Colonic mucosa (tissue), 4 donors: Measurements from ENCODE around the gene TBATA. TPM values are rescaled to one million over a fixed set of nuclear protein-coding genes. Genes with fewer than 3 reads are reported as not detected.

Experiments
- DNase-seq: peaks from one replicate; pipeline ENCODE4 v3.0.0-alpha.2; 2020
- H3K27ac ChIP-seq: fragments of 200-600 bp; one replicate; pipeline ENCODE4 v1.8.0; 2021
- H3K27me3 ChIP-seq: fragments of 200-600 bp; one replicate; pipeline ENCODE4 v1.8.0; 2021
- H3K36me3 ChIP-seq: fragments of 200-600 bp; one replicate; pipeline ENCODE4 v1.8.0; 2021
- H3K4me1 ChIP-seq: fragments of 200-600 bp; one replicate; pipeline ENCODE4 v1.8.0; 2021; ENCODE audit warnings: mild to moderate bottlenecking
- H3K4me3 ChIP-seq: fragments of 200-600 bp; one replicate; pipeline ENCODE4 v1.8.0; 2021
- H3K9ac ChIP-seq, 2 donors: one replicate each; pipeline ENCODE4 v1.7.0; 2013; ENCODE audit warnings: control low read depth in 2 of 2, low read depth in 2 of 2, low read length in 2 of 2
- H3K9me3 ChIP-seq: fragments of 200-600 bp; one replicate; pipeline ENCODE4 v1.8.0; 2021
- intact Hi-C: fragments of 100-400 bp; cut with DNase I; formaldehyde crosslinking; loops from one replicate; pipeline ENCODE4 v1.14.1; 2022
- total RNA-seq, 2 donors: library from RNA; stranded (reverse); fragmentation: NEBNext Ultra II Directional in 1 of 2; extraction: Animal tissue kit (Norgen Biotek cat#: 25700) in 1 of 2; gene quantifications; one replicate each; pipeline ENCODE4 v1.2.1, GENCODE V29; 2021
- TF ChIP-seq, protein P1 (sequence below): fragments of 200-600 bp; IDR thresholded peaks from one replicate; pipeline ENCODE4 v1.8.0; 2022; ENCODE audit warnings: antibody characterized with exemption, mild to moderate bottlenecking
- donor health status: healthy.
- donor health status: DM: no; HTN: no; CAD: no.
- donor health status: DM: no; HTN: no; CAD: no.

Gene TBATA
- total RNA-seq, 2 donors from 2014 or later, result not detected

DNA sequence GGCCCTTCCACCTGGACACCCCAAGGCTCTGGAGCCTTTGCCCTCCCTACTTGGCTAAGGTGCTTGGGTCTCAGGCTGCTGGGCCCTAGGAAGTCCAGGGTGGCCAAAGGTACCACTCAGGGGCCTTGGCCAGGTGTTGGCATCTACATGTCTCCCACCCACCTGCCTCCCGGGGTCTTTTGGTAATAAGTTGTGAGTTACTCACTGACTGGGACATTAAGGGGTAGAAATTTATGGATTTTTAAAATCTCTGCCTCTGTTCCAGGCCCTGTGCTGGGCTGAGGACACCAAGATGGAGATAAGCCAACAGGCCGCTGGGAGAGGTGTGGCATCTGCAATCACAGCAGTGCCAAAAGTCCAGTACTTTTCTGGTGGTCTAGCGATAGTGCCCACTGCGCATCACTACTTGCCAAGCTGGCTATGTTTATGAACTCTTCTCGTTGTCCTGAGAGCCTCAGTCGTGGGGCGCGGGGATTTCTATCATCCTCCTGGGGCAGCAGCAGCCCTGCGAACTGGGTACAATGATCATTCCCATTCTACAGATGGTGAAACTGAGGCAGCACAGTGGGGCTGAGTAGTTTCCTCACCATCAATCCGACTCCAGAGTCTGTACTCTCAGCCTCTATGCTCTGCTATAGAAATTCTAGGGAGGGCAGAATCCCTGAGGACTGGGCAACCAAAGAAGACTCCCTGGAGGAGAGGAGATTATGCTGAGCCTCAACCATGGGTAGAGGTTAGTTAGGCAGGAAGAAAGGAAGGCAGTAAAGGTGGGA is 36.2 kb downstream of the TBATA start:
- no peak overlapping the region for H3K4me3 ChIP-seq
- TF ChIP-seq, protein P1, sequence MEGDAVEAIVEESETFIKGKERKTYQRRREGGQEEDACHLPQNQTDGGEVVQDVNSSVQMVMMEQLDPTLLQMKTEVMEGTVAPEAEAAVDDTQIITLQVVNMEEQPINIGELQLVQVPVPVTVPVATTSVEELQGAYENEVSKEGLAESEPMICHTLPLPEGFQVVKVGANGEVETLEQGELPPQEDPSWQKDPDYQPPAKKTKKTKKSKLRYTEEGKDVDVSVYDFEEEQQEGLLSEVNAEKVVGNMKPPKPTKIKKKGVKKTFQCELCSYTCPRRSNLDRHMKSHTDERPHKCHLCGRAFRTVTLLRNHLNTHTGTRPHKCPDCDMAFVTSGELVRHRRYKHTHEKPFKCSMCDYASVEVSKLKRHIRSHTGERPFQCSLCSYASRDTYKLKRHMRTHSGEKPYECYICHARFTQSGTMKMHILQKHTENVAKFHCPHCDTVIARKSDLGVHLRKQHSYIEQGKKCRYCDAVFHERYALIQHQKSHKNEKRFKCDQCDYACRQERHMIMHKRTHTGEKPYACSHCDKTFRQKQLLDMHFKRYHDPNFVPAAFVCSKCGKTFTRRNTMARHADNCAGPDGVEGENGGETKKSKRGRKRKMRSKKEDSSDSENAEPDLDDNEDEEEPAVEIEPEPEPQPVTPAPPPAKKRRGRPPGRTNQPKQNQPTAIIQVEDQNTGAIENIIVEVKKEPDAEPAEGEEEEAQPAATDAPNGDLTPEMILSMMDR, result no peak
- intact Hi-C loops, result no loop called here
- no peaks in the 10 kb centered on the region for H3K4me1 ChIP-seq
- DNase-seq, result no peak
- H3K27me3 ChIP-seq, result no peaks in the 10 kb centered on the region
- no peak overlapping the region for H3K27ac ChIP-seq
- H3K9ac ChIP-seq, result no peak overlapping the region
- no peaks in the 10 kb centered on the region for H3K36me3 ChIP-seq
- H3K9me3 ChIP-seq, result no peaks in the 10 kb centered on the region

DNA sequence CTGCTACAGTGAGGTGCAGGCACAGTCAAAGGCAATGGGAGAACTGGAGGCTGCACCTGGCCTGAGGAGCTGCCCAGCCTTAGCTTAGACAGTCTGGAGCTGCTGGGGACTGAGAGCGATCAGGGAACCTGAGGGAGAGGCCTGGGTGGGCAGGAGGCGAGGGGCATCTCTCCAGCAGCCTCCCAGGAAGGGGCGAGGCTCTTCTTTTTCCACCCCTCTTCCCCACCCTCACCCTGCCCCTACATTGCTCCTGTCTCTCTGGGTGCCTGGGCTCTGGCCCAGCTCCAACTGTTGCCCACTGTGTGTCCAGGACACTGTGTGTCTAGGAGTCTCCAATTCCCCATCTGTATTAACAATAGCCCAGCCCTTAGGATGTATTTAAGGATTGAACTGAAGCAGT is 36.9 kb downstream of the TBATA start:
- H3K36me3 ChIP-seq, result no peaks in the 10 kb centered on the region
- H3K9ac ChIP-seq, result no peak overlapping the region
- no peak for DNase-seq
- TF ChIP-seq, protein P1, result no peak
- no peaks in the 10 kb centered on the region for H3K27me3 ChIP-seq
- no peak overlapping the region for H3K27ac ChIP-seq
- H3K4me3 ChIP-seq, result no peak overlapping the region
- intact Hi-C loops, result no loop called here
- H3K9me3 ChIP-seq, result no peaks in the 10 kb centered on the region
- peaks cover 2% of the 10 kb centered on the region for H3K4me1 ChIP-seq

DNA sequence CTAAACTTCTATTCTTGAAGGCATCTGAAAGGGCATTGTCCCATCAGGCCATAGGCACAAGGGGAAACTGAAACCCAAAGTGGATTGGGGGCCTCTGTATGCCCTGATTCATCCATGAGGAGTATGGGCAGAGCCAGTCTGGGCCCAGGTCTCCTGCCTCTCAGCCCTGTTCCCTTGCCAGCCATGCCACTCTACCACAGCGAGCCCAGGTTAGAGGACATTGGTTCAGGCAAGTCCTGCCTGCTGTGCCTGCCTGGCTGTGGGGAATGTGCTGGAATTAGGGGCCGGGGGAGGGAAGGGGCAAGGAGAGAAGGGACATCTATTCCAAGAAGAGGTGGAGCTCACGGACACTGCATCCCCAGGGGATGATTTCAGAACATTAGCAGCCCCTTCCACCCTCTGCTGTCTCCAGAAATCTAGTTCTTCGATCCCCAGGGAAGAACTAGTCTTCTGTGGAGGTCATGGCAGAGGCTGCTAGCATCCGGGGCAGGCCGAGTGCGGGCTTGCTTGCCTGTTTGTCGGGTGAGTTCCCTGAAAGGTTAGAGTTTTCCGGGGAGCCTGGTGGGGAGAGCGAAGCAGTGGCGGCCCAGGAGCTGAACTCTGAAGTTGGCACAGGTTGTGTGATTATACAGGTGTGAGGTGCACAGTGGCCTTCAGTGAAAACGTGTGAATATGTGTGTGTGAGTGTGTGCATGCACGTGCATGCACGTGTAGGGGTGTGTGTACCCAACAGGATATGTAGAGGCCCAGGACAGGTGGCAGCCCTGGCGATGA is 37.8 kb downstream of the TBATA start:
- no peak overlapping the region for H3K4me3 ChIP-seq
- H3K27me3 ChIP-seq, result no peaks in the 10 kb centered on the region
- H3K4me1 ChIP-seq, result peaks cover 5% of the 10 kb centered on the region
- no peak overlapping the region for H3K27ac ChIP-seq
- H3K9me3 ChIP-seq, result no peaks in the 10 kb centered on the region
- no peak for DNase-seq
- H3K36me3 ChIP-seq, result no peaks in the 10 kb centered on the region
- intact Hi-C loops, result no loop called here
- TF ChIP-seq, protein P1, result no peak
- no peak overlapping the region for H3K9ac ChIP-seq

DNA sequence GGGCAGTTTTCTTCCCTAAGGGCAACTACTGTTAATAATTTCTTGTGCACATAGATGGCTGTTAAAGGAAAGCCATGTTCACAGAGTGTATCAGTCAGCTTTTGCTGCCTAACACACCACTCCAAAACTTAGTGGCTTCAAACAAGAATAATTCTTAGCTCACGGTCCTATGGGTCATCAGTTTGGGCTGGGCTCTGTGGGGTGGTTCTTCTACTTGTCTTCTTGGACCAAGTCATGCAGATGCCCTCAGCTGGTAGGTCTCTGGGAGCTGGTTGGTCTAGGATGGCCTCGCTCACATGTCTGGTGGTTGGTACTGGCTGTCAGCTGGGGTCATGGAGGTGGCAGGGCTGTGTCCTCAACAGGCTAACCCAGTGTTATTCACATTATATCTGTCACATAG is 39.6 kb downstream of the TBATA start:
- H3K9me3 ChIP-seq, result no peaks in the 10 kb centered on the region
- H3K4me3 ChIP-seq, result no peak overlapping the region
- H3K9ac ChIP-seq, result no peak overlapping the region
- TF ChIP-seq, protein P1, result no peak
- no peak for DNase-seq
- H3K4me1 ChIP-seq, result peaks cover 5% of the 10 kb centered on the region
- no peaks in the 10 kb centered on the region for H3K36me3 ChIP-seq
- no peaks in the 10 kb centered on the region for H3K27me3 ChIP-seq
- H3K27ac ChIP-seq, result no peak overlapping the region
- intact Hi-C loops, result no loop called here

DNA sequence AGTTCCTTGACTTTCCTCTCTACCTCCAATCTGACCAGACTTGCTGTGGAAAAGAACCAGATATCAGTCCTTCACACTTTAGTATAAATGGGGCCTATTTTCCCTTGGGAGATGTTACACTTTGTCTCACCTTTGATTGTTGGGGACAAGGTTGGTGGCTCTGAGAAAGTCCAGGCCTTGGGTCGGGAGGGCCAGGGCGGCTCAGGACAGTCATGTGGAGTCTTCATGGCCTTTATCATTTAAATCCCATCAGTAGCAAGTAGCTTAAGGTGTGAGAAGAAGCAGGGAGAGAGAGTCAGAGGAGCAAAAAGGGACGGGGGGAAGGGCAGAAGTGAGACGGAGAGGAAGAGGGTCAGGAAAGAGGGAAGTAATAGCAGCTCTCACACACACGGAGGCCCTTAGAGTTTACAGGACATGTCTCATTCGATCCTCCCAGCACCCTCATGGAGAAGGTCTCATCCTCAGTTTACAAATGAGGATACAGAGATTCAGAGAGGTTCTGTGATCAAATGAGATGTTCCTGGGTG is 40.5 kb downstream of the TBATA start:
- Histone ChIP-seq H3K36me3 (no peaks in the 10 kb centered on the region), H3K4me3 (no peak overlapping the region), H3K9me3 (no peaks in the 10 kb centered on the region), H3K27me3 (no peaks in the 10 kb centered on the region), H3K4me1 (peaks cover 5% of the 10 kb centered on the region), H3K9ac (no peak overlapping the region), H3K27ac (no peak overlapping the region)
- TF ChIP-seq, protein P1, result no peak
- intact Hi-C loops, result no loop called here
- no peak for DNase-seq
